Effector memory CD4-positive, alpha-beta T cell (primary cell): ENCODE data around the gene ADNP2.

Source experiments
- DNase-seq, 3 donors: peaks; one replicate each; pipeline ENCODE4 v3.0.0-alpha.2; 2020
- H3K27ac ChIP-seq: 2 replicates; pipeline ENCODE4 v1.7.0; 2013; ENCODE audit warnings: mild to moderate bottlenecking, low read length, moderate library complexity; ENCODE audit not compliant: insufficient read depth, poor library complexity, severe bottlenecking
- H3K27me3 ChIP-seq: replicated peaks from 2 replicates; pipeline ENCODE4 v1.7.0; 2013; ENCODE audit warnings: mild to moderate bottlenecking, low read length; ENCODE audit not compliant: insufficient read depth, control insufficient read depth, poor library complexity, severe bottlenecking
- H3K36me3 ChIP-seq: 2 replicates; pipeline ENCODE4 v1.7.0; 2013; ENCODE audit warnings: mild to moderate bottlenecking, low read length, moderate library complexity; ENCODE audit not compliant: control insufficient read depth, insufficient read depth
- H3K4me1 ChIP-seq: 2 replicates; pipeline ENCODE4 v1.7.0; 2013; ENCODE audit warnings: low read length, mild to moderate bottlenecking; ENCODE audit not compliant: control insufficient read depth, insufficient read depth, poor library complexity, severe bottlenecking
- H3K4me3 ChIP-seq: 2 replicates; pipeline ENCODE4 v1.7.0; 2013; ENCODE audit warnings: low read length, low read depth, mild to moderate bottlenecking; ENCODE audit not compliant: insufficient read depth, poor library complexity, severe bottlenecking
- H3K9me3 ChIP-seq: 2 replicates; pipeline ENCODE4 v1.7.0; 2013; ENCODE audit warnings: mild to moderate bottlenecking, low read length, moderate library complexity; ENCODE audit not compliant: control insufficient read depth

The ADNP2 gene

GRCh38 chr18:80105369-80106167 is 3.5 kb upstream of the ADNP2 start:
- Histone ChIP-seq H3K4me3 (no peak overlapping the region), H3K27me3 (no peaks in the 10 kb centered on the region), H3K4me1 (peaks cover 8% of the 10 kb centered on the region), H3K36me3 (no peaks in the 10 kb centered on the region), H3K27ac (no peak overlapping the region), H3K9me3 (no peaks in the 10 kb centered on the region)
- no peak for DNase-seq

DNA sequence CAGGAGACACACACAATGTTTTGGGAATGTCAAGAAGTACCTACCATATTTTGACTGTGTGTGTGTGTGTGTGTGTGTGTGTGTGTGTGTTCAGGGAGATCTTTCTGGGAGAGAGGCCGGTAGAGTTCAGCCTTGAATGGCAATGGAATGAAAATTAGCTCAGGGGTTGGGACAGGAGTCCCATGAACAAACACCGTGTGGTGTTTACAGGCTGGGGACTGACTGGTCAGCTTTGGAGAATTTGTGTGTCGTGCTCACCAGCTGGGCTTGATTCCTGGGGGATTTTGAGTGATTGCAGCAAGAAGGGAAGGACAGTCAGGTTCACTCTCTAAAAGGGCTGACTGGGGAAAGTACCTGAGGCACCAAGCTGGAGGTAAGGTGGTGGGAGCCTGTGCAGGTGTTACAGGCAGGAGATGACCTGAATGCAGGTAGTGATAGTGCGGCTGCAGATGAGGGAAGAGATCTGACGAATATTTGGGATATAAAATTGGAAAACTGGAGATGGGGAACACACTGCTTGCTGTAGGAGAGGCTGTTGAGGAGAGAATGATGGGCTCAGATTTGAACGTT is 2.5 kb upstream of the ADNP2 start:
- peaks cover 15% of the 10 kb centered on the region for H3K4me1 ChIP-seq
- no peak overlapping the region for H3K27ac ChIP-seq
- H3K9me3 ChIP-seq, result no peaks in the 10 kb centered on the region
- no peak overlapping the region for H3K4me3 ChIP-seq
- no peak for DNase-seq
- no peaks in the 10 kb centered on the region for H3K27me3 ChIP-seq
- H3K36me3 ChIP-seq, result no peaks in the 10 kb centered on the region

GRCh38 chr18:80107426-80107825 is 1.6 kb upstream of the ADNP2 start:
- DNase-seq, result no peak
- H3K27ac ChIP-seq, result no peak overlapping the region

DNA sequence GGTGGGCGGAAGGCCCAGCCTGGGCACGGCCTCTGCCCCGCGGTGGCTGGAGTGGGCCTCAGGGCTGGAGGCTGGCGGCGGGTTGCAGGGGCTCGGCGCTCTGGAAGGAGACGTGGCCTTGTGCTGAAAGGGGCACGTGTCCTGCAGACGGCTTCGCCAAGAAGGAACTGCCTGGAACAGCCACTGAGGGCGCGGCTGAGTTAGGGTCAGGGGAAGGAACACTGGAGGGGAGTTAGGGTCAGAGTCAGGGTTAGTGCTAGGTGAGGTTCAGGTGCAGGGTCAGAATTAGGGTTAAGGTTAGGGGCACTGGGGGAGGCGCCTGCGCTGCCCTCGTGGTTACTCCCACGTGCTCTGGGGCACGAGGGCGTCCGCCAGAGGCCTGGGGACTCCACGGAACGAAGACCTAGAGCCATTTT is 933 bp upstream of the ADNP2 start:
- Histone ChIP-seq H3K27ac (no peak overlapping the region), H3K9me3 (no peaks in the 10 kb centered on the region), H3K36me3 (no peaks in the 10 kb centered on the region), H3K27me3 (no peaks in the 10 kb centered on the region), H3K4me3 (no peak overlapping the region), H3K4me1 (peaks cover 16% of the 10 kb centered on the region)
- peak; percentile 4 to 14 (median 5) for DNase-seq

More at GRCh38 chr18:80107426-80107825, 1.6 kb upstream of the ADNP2 start:
- H3K4me1 ChIP-seq, result peaks cover 16% of the 10 kb centered on the region
- no peak overlapping the region for H3K4me3 ChIP-seq
- H3K36me3 ChIP-seq, result no peaks in the 10 kb centered on the region
- H3K9me3 ChIP-seq, result no peaks in the 10 kb centered on the region
- no peaks in the 10 kb centered on the region for H3K27me3 ChIP-seq

DNA sequence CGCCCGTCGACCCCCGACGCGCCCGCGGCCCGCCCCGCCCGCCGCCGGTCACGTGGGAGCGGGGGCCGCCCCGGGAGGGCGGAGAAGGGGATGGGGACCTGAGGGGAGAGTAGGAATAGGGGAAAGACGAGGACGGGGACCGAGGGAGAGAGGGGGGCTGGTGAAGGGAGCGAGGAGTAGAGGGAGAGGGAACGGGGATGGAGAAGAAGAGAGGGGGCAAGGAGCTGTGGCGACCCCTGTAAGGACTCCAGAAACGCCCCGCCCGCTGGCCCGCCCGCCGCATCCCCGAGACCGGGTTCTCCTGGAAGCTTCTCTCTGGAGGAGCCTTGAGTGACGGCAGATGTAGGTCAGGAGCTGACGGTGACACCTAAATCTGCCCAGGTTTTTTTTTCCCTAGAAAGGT is 615 bp downstream of the ADNP2 start:
- peak in 2 of 3 donors; percentile 20 to 26 for DNase-seq
- Histone ChIP-seq H3K36me3 (no peaks in the 10 kb centered on the region), H3K4me1 (peaks cover 16% of the 10 kb centered on the region), H3K9me3 (no peaks in the 10 kb centered on the region), H3K27me3 (no peaks in the 10 kb centered on the region), H3K4me3 (peak overlapping the region; percentile 75), H3K27ac (peak overlapping the region; percentile 85)

- Histone ChIP-seq H3K9me3 (no peaks in the 10 kb centered on the region), H3K4me1 (peaks cover 16% of the 10 kb centered on the region), H3K4me3 (no peak overlapping the region), H3K27ac (no peak overlapping the region), H3K27me3 (no peaks in the 10 kb centered on the region), H3K36me3 (no peaks in the 10 kb centered on the region)
- no peak for DNase-seq
These were observed 3.7 kb downstream of the ADNP2 start for GRCh38 chr18:80112624-80113248.

DNA sequence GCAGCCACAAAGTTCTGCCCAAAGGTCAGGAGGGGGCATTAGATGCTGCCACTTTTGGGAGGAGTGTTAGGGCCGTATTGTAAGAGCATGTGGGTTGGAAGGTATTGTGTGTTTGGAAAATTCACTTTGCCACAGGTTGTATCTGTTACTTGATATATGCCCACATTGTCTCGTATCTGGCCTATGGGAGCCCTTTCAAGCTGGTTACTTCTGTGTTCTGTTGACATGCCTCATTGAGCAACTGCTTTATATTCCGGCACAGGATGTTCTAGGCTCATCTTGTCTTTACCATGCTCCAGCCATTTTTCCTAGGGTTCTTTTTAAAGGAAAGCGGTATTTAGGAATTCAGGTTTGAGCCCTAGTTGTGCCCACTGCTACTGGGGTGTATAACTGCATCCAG is 6.0 kb downstream of the ADNP2 start:
- H3K4me3 ChIP-seq, result no peak overlapping the region
- DNase-seq, result no peak

GRCh38 chr18:80119111-80119510 is 10.0 kb downstream of the ADNP2 start:
- H3K27me3 ChIP-seq, result no peaks in the 10 kb centered on the region
- no peaks in the 10 kb centered on the region for H3K9me3 ChIP-seq
- no peak overlapping the region for H3K4me3 ChIP-seq
- H3K36me3 ChIP-seq, result peaks cover 10% of the 10 kb centered on the region
- DNase-seq, result no peak
- no peaks in the 10 kb centered on the region for H3K4me1 ChIP-seq
- no peak overlapping the region for H3K27ac ChIP-seq

More for the DNA sequence above, 6.0 kb downstream of the ADNP2 start:
- no peaks in the 10 kb centered on the region for H3K27me3 ChIP-seq
- H3K36me3 ChIP-seq, result peaks cover 8% of the 10 kb centered on the region
- no peak overlapping the region for H3K27ac ChIP-seq
- H3K9me3 ChIP-seq, result no peaks in the 10 kb centered on the region
- H3K4me1 ChIP-seq, result peaks cover 13% of the 10 kb centered on the region

DNA sequence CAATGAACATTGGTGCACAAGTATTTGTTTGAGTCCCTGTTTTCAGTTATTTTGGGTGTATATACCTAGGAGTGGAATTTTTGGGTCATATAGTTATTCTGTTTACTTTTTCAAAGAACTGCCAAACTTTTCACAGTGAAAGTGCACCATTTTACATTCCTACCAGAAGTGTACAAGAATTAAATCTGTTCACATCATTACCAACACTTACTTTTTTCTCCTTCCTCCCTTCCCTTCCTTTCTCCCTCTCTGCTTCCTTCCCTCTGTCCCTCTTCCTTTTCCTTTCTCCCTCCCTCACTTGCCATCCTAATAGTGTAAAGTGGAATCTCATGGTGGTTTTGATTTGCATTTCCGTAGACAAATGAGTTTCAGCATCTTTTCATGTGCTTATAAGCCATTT is 11.9 kb downstream of the ADNP2 start:
- Histone ChIP-seq H3K36me3 (peaks cover 10% of the 10 kb centered on the region), H3K27ac (no peak overlapping the region), H3K9me3 (no peaks in the 10 kb centered on the region), H3K4me3 (no peak overlapping the region), H3K27me3 (no peaks in the 10 kb centered on the region), H3K4me1 (no peaks in the 10 kb centered on the region)
- DNase-seq, result no peak

GRCh38 chr18:80124131-80124530 is 15.1 kb downstream of the ADNP2 start:
- Histone ChIP-seq H3K9me3 (no peaks in the 10 kb centered on the region), H3K4me3 (no peak overlapping the region), H3K27me3 (no peaks in the 10 kb centered on the region), H3K4me1 (no peaks in the 10 kb centered on the region), H3K36me3 (peaks cover 10% of the 10 kb centered on the region), H3K27ac (no peak overlapping the region)
- DNase-seq, result no peak
